K562 (cell line): Measurements from ENCODE around the gene HERC3. TPM values are rescaled to one million over a fixed set of nuclear protein-coding genes. Genes with fewer than 3 reads are reported as not detected.

Source experiments
- ATAC-seq: fragments of 200-7000 bp; cut with Tn5 transposase; 3 replicates; pipeline ENCODE4 v1.9.1; 2020; ENCODE audit warnings: moderate library complexity
- BruUV-seq: library from RNA; stranded (reverse); fragments of 400-500 nt; replicated peaks from 2 replicates; lab custom pipeline; 2021; lab: Mats Ljungman, UMichigan
- CTCF ChIA-PET: fragments of 300-600 bp; formaldehyde crosslinking; extraction: SDS; loops from one replicate; lab custom pipeline; 2021; ENCODE audit warnings: low intra/inter-chr PET ratio; lab: Yijun Ruan, JAX
- POLR2A ChIA-PET: fragments of 300-600, 350-650 bp; sonication (Branson Sonifier 250); formaldehyde crosslinking; extraction: SDS; loops from one replicate; lab custom pipeline; 2021; ENCODE audit warnings: antibody characterized with exemption, inconsistent platforms; lab: Yijun Ruan, JAX
- DNase-seq, 4 experiments: peaks; one replicate each; pipeline versions ENCODE4 v3.0.0 to v3.0.0-alpha.2; 2011 to 2018; ENCODE audit warnings: low spot score in 3 of 4, mixed read lengths in 3 of 4; ENCODE audit errors: extremely low read depth in 1 of 4
- FAIRE-seq: peaks from 2 replicates; lab custom pipeline; 2011; peaks lifted over from hg19 to GRCh38; lab: Jason Lieb, UNC
- H2AFZ ChIP-seq: 2 replicates; pipeline ENCODE4 v1.6.0; 2011; ENCODE audit warnings: low read depth, low read length, control low read depth, inconsistent platforms
- H3K27ac ChIP-seq: fragments of 200-600 bp; 3 replicates; pipeline ENCODE4 v1.8.0; 2011; ENCODE audit warnings: low read depth, mild to moderate bottlenecking, control low read depth, inconsistent platforms, low read length, moderate library complexity, mixed read lengths; ENCODE audit errors: extremely low read depth
- H3K27me3 ChIP-seq, 2 experiments: fragments of 300-600 bp in 1 of 2; 2 replicates in 1 of 2; 3 replicates in 1 of 2; pipeline versions ENCODE4 v1.6.0 to v1.8.0; 2011; ENCODE audit warnings: inconsistent platforms in 2 of 2, low read length in 2 of 2, mild to moderate bottlenecking in 1 of 2, mixed read lengths in 1 of 2, moderate library complexity in 1 of 2; ENCODE audit not compliant: control insufficient read depth in 2 of 2, insufficient read depth in 2 of 2
- H3K36me3 ChIP-seq: fragments of 300-600 bp; 3 replicates; pipeline ENCODE4 v1.8.0; 2011; ENCODE audit warnings: mild to moderate bottlenecking, low read length, inconsistent platforms; ENCODE audit not compliant: control insufficient read depth, insufficient read depth
- H3K4me1 ChIP-seq, 2 experiments: fragments of 200-600 bp in 1 of 2; replicated peaks in 1 of 2; 2 replicates in 1 of 2; 3 replicates in 1 of 2; pipeline versions ENCODE4 v1.5.1 to v1.8.0; 2011; ENCODE audit warnings: inconsistent platforms in 2 of 2, low read length in 2 of 2, mild to moderate bottlenecking in 1 of 2, mixed read lengths in 1 of 2, moderate library complexity in 1 of 2; ENCODE audit not compliant: control insufficient read depth in 2 of 2, insufficient read depth in 2 of 2
- H3K4me2 ChIP-seq: 2 replicates; pipeline ENCODE4 v1.6.1; 2011; ENCODE audit warnings: low read length, control low read depth, inconsistent platforms, mixed read lengths; ENCODE audit not compliant: insufficient read depth
- H3K4me3 ChIP-seq: fragments of 200-600 bp; sonication (generic), shearing (Covaris generic); 2 replicates; pipeline ENCODE4 v1.5.1; 2016; ENCODE audit warnings: control low read depth, inconsistent platforms
- H3K79me2 ChIP-seq: fragments of 200-600 bp; 3 replicates; pipeline ENCODE4 v1.8.0; 2011; ENCODE audit warnings: low read length, inconsistent platforms; ENCODE audit not compliant: control insufficient read depth, insufficient read depth
- H3K9ac ChIP-seq, 2 experiments: 2 replicates each; pipeline versions ENCODE4 v1.6.0 to v1.6.1; 2011; ENCODE audit warnings: low read depth in 2 of 2, low read length in 2 of 2, control low read depth in 1 of 2, inconsistent platforms in 1 of 2, mild to moderate bottlenecking in 1 of 2, mixed read lengths in 1 of 2; ENCODE audit not compliant: insufficient read depth in 1 of 2
- H3K9me1 ChIP-seq: one replicate; pipeline ENCODE4 v1.6.0; 2011; ENCODE audit warnings: inconsistent platforms, mild to moderate bottlenecking, low read length, moderate library complexity; ENCODE audit not compliant: control insufficient read depth, insufficient read depth
- H3K9me3 ChIP-seq: replicated peaks from 2 replicates; pipeline ENCODE4 v1.5.1; 2011; ENCODE audit warnings: low read depth, low read length, inconsistent platforms; ENCODE audit not compliant: control insufficient read depth, insufficient read depth
- H4K20me1 ChIP-seq: replicated peaks from 2 replicates; pipeline ENCODE4 v1.6.1; 2011; ENCODE audit warnings: low read length, inconsistent platforms, mixed read lengths; ENCODE audit not compliant: control insufficient read depth, insufficient read depth
- BCL6 ChIP-seq: fragments of 250-450 bp; sonication (Bioruptor Pico); IDR thresholded peaks from 2 replicates; pipeline ENCODE4 v1.4.0; 2020
- EP400 ChIP-seq: fragments of 450-650 bp; IDR thresholded peaks from 2 replicates; pipeline ENCODE4 v1.6.1; 2017; ENCODE audit warnings: antibody characterized with exemption, mild to moderate bottlenecking, moderate library complexity
- GTF2B ChIP-seq: IDR thresholded peaks from 2 replicates; pipeline ENCODE4 v1.6.1; 2011; ENCODE audit not compliant: insufficient read length; ENCODE audit errors: extremely low read depth
- HDAC3 ChIP-seq: fragments of 450-650 bp; IDR thresholded peaks from 2 replicates; pipeline ENCODE4 v1.6.1; 2018; ENCODE audit warnings: borderline replicate concordance, mild to moderate bottlenecking, moderate library complexity; ENCODE audit not compliant: partially characterized antibody
- REST ChIP-seq, 2 experiments: fragments of 450-650 bp; formaldehyde crosslinking in 1 of 2; IDR thresholded peaks; 2 replicates each; pipeline versions ENCODE4 v1.4.0 to v1.6.1; 2014 to 2020; ENCODE audit warnings: mild to moderate bottlenecking in 2 of 2, borderline replicate concordance in 1 of 2, low read depth in 1 of 2
- SRSF9 ChIP-seq: fragments of 200-400 bp; formaldehyde crosslinking; IDR thresholded peaks from 2 replicates; pipeline ENCODE4 v1.6.1; 2017; ENCODE audit warnings: low read depth, low read length, borderline replicate concordance
- XRCC5 ChIP-seq: fragments of 200-400 bp; formaldehyde crosslinking; IDR thresholded peaks from 2 replicates; pipeline ENCODE4 v1.6.1; 2017; ENCODE audit warnings: low read depth, mild to moderate bottlenecking, low read length
- ZNF217 ChIP-seq: sonication (generic); formaldehyde crosslinking; IDR thresholded peaks from 2 replicates; pipeline ENCODE4 v1.8.0; 2022; ENCODE audit warnings: mild to moderate bottlenecking, missing genetic modification reagents
- ZNF639 ChIP-seq, 2 experiments: fragments of 200-800 bp in 1 of 2; sonication (Bioruptor generic) in 1 of 2; sonication (generic) in 1 of 2; formaldehyde crosslinking in 1 of 2; IDR thresholded peaks in 1 of 2; conservative IDR thresholded peaks in 1 of 2; 2 replicates each; pipeline versions ENCODE4 v1.5.0 to v1.6.1; 2016 to 2020; ENCODE audit warnings: missing compliant biosample characterization in 1 of 2, missing genetic modification characterization in 1 of 2, missing genetic modification reagents in 1 of 2
- WGBS: fragments of 100-300 bp; shearing (Covaris generic); methylation state at CpG from one replicate; pipeline ENCODE4 v1.1.6; 2016; ENCODE audit warnings: low coverage, mixed read lengths; ENCODE audit not compliant: insufficient coverage; ENCODE audit errors: missing lambda C conversion rate; 5-methylcytosine and 5-hydroxymethylcytosine counted together
- in situ Hi-C: fragments of 300-500 bp; cut with MboI; formaldehyde crosslinking; loops from 4 replicates; pipeline ENCODE4 v1.15.0; 2018; ENCODE audit warnings: inconsistent platforms, mixed read lengths
- intact Hi-C: fragments of 100-400 bp; cut with micrococcal nuclease; formaldehyde crosslinking; loops from 2 replicates; pipeline ENCODE4 v1.14.2; 2022
- polyA plus RNA-seq, 8 experiments: library from polyadenylated mRNA; depleted of rRNA in 4 of 8; stranded (reverse) in 5 of 8; unstranded in 3 of 8; fragments of >200 nt; fragmentation: Nextera tagmentation in 2 of 8; fragmentation: Illumina TruSeq in 1 of 8; extraction: Ambion mirVana in 2 of 8; extraction: Trizol in 1 of 8; gene quantifications; 2 replicates each; pipeline versions ENCODE4 v1.2.1 to v1.2.3, GENCODE V29; 2011 to 2014; ENCODE audit warnings: inconsistent platforms in 1 of 8, missing spikeins in 1 of 8
- total RNA-seq, 7 experiments: library from RNA; depleted of rRNA in 6 of 7; stranded (reverse); fragments of >200 nt in 6 of 7; fragmentation: Illumina TruSeq in 2 of 7; extraction: Trizol in 2 of 7; gene quantifications; 2 replicates each; pipeline versions ENCODE4 v1.2.1 to v1.2.3, GENCODE V29; 2011 to 2021; ENCODE audit warnings: low replicate concordance in 1 of 7

HERC3 gene
- total and polyA plus RNA-seq, 9 of the 15 experiments (the other 6 are each of a cell fraction or from before 2014, with no cell fraction given): 1.8 to 13.1 (median 7.6) TPM

- TF ChIP-seq XRCC5 (no peak), SRSF9 (no peak), HDAC3 (no peak), BCL6 (CRISPR knock-in tag) (no peak)
Observed at GRCh38 chr4:88661739-88662138, 69.5 kb downstream of the HERC3 start (continued).

- Histone ChIP-seq H3K36me3 (0 out of 3 replicates have a peak, but pooled peaks cover 3% of the 10 kb centered on the region), H3K4me3 (no peak overlapping the region), H3K9ac (no peak overlapping the region), H2AFZ (peak overlapping the region; percentile 46; the same call in 1 of the 2 replicates), H3K79me2 (no peaks in the 10 kb centered on the region), H3K27me3 (no peaks in the 10 kb centered on the region), H4K20me1 (no peaks in the 10 kb centered on the region), H3K4me1 (peaks cover 0 to 2% of the 10 kb centered on the region in 2 experiments; a peak in 1 of 5 replicates), H3K4me2 (peak overlapping the region; percentile 28; the same call in 1 of the 2 replicates), H3K27ac (no peak overlapping the region), H3K9me3 (no peaks in the 10 kb centered on the region), H3K9me1 (no peaks in the 10 kb centered on the region)
- FAIRE-seq (peak; percentile 74), DNase-seq (peak; percentile 15 to 66 (median 31)), ATAC-seq (peak; percentile 98)
- 31% methylated on average over 5 of the region's 5 CpGs for WGBS
- CTCF ChIA-PET: interaction anchor here (1.0 to 1.8 kb wide), 2 partner anchors 124 to 351 kb away, joined by 3 to 5 read pairs; no protein-coding TSS in a partner anchor
- intact Hi-C loops: loop anchor here (5.0 to 10.0 kb wide), 2 partner anchors 122 to 349 kb away; no protein-coding TSS in a partner anchor
- no TSS peak for BruUV-seq
- in situ Hi-C loops: no loop called here
- POLR2A ChIA-PET: no interaction called here
- TF ChIP-seq ZNF639 (CRISPR knock-in tag; conservative IDR thresholded peaks at IDR 0.05 in 1 of 2, IDR thresholded peaks at IDR 0.05 in 1 of 2) (no peak), GTF2B (no peak), REST (IDR thresholded peaks at IDR 0.05; ENCODE audit: borderline replicate concordance) (peak; percentile 21; the same call in 1 of the 2 replicates), REST (CRISPR knock-in tag; IDR thresholded peaks at IDR 0.05; ENCODE audit: low read depth) (no peak), ZNF217 (CRISPR knock-in tag) (no peak), EP400 (no peak)
Observed at GRCh38 chr4:88672987-88673386, 80.7 kb downstream of the HERC3 start.
